Kidney epithelial cell (primary cell): ENCODE data around the gene SCAMP3. TPM values are rescaled to one million over a fixed set of nuclear protein-coding genes. Genes with fewer than 3 reads are reported as not detected.
A peak's percentile ranks its signal among the peaks of the same experiment; 100 is the strongest.
"Not testable (repeated sequence)": the region's sequence is repeated elsewhere in the genome, so short reads cannot be mapped to it uniquely, and the experiment has no call there.

ENCODE experiments used
- DNase-seq: peaks from one replicate; pipeline ENCODE4 v3.0.0-alpha.2; 2010; ENCODE audit warnings: low read depth
- H3K27me3 ChIP-seq: 2 replicates; pipeline ENCODE4 v1.6.0; 2011; ENCODE audit warnings: low read length; ENCODE audit not compliant: control insufficient read depth, insufficient read depth
- H3K36me3 ChIP-seq: 2 replicates; pipeline ENCODE4 v1.5.1; 2011; ENCODE audit warnings: low read length; ENCODE audit not compliant: control insufficient read depth, insufficient read depth
- H3K4me3 ChIP-seq: 2 replicates; pipeline ENCODE4 v1.5.1; 2011; ENCODE audit warnings: low read depth, mild to moderate bottlenecking, control low read depth, low read length
- CTCF ChIP-seq: IDR thresholded peaks from 2 replicates; pipeline ENCODE4 v1.5.1; 2011; ENCODE audit warnings: mild to moderate bottlenecking, moderate library complexity, low read length, control low read depth, inconsistent platforms; ENCODE audit not compliant: insufficient read depth, poor library complexity, severe bottlenecking
- total RNA-seq: library from RNA; depleted of rRNA; stranded (reverse); fragments of >200 nt; gene quantifications from 2 replicates; pipeline ENCODE4 v1.2.3, GENCODE V29; 2015

Gene SCAMP3
- total RNA-seq, 1 donor from 2014 or later: 93.8 TPM

GRCh38 chr1:155227261-155228095 is 34.7 kb downstream of the SCAMP3 start:
- DNase-seq: peak; percentile 94
- no peak for TF ChIP-seq CTCF
- peak overlapping the region; percentile 59 for H3K4me3 ChIP-seq
- no peaks in the 10 kb centered on the region for H3K27me3 ChIP-seq
- H3K36me3 ChIP-seq: no peaks in the 10 kb centered on the region

DNA sequence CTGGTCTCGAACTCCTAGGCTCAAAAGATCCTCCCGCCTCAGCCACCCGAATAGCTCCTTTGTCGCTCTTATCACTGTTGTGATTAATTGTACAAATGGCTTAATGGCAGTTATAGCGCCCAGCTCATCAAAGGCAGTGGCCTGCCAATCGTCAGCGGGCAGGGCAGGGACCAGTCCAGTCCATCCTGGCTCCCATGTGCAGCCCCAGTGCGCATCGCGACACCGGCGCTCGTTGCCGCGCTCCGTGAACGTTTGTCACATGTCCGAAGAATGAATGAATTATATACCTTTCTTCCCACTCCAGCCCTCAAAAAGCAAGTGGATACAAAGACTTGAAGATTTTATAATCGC is 35.3 kb downstream of the SCAMP3 start:
- Histone ChIP-seq H3K36me3 (no peaks in the 10 kb centered on the region), H3K27me3 (no peaks in the 10 kb centered on the region), H3K4me3 (peak overlapping the region; percentile 59)
- no peak for TF ChIP-seq CTCF
- no peak for DNase-seq

DNA sequence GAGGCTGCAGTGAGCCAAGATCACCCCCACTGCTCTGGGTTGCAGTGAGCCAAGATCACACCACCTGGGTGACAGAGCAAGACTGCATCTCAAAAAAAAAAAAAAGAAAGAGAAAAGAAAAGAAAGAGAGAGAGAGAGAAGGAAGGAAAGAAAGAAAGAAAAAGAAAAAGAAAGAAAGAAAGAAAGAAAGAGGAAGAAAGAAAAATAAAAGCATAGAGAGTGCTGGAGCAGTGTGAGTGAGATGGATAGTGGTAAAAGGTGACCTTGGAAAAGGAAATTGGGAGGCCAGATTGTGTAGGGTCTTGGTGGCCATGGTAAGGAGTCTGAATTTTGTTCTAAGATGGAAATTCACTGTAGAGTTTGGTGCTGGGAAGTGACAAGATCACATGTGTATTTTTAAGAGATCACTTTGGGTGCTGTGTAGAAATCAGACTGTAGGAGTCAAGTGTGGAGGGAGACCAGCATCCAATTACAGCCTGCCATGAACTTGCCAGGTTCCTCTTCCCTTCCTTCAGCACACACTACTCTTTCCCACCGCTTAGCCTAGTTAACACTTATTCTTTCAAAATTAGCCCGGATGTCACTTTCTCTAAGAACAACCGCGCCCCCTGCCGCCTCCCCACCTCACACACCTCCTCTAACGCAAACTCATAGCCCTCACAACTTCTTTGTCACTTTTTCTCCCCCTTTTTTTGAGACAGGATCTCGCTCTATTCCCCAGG is 35.8 kb downstream of the SCAMP3 start:
- peak; percentile 77 for TF ChIP-seq CTCF
- no peak for DNase-seq

GRCh38 chr1:155225404-155225759 is 36.8 kb downstream of the SCAMP3 start:
- H3K27me3 ChIP-seq, H3K4me3 ChIP-seq, DNase-seq, H3K36me3 ChIP-seq: not testable (repeated sequence)

More for the DNA sequence above, 35.8 kb downstream of the SCAMP3 start:
- Histone ChIP-seq H3K4me3 (peak overlapping the region; percentile 59), H3K27me3 (no peaks in the 10 kb centered on the region), H3K36me3 (no peaks in the 10 kb centered on the region)

DNA sequence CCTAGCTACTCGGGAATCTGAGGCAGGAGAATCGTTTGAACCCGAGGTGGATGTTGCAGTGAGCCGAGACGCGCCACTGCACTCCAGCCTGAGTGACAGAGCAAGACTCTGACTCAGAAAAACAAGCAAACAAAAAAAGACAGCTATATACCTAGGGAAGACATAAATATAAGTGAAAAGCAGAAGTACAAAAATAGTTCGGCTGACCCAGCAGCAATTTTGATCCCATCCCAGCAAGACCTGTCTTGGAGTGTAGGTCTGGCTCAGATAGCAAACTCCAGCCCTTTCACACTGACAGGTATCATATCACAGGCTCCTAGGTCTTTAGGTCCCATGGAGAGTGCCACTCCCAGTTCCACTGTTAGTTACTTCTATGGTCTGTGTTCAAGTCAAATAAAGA is 39.1 kb downstream of the SCAMP3 start:
- DNase-seq: no peak
- no peak overlapping the region for H3K4me3 ChIP-seq
- H3K27me3 ChIP-seq: no peaks in the 10 kb centered on the region
- H3K36me3 ChIP-seq: no peaks in the 10 kb centered on the region
- no peak for TF ChIP-seq CTCF

GRCh38 chr1:155220211-155220965 is 41.8 kb downstream of the SCAMP3 start:
- H3K4me3 ChIP-seq, DNase-seq, H3K27me3 ChIP-seq, H3K36me3 ChIP-seq: not testable (repeated sequence)
